GM18505 (cell line): ENCODE measurements around the gene FUT9.

Source experiments
- ATAC-seq: cut with Tn5 transposase; IDR thresholded peaks from one replicate; pipeline ENCODE4 v1.9.1; 2021; ENCODE audit not compliant: unreplicated experiment
- POLR2A ChIP-seq: IDR thresholded peaks from 4 replicates; pipeline ENCODE4 v1.6.1; 2011; ENCODE audit warnings: borderline replicate concordance; ENCODE audit not compliant: insufficient read depth, insufficient read length; ENCODE audit errors: extremely low read depth

FUT9 gene

DNA sequence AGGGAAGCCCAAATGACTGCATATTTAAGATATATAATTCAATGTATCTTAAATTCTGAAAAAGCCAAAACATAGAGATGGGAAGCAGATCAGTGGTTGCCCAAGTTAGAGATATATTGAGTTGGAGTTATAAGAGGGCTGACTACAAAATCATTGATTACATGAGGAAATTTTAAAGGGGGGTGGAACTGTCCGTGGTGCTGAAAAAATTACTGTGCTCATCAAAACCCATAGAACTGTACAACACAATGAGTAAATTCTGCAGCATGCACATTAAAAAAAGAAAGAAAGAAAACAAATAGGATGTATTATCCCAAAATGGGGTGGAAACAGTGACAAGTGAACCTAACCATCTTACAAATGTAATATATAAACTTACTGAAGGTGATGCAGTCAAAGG is 100.9 kb downstream of the FUT9 start:
- no peak for ATAC-seq
- no peak for TF ChIP-seq POLR2A

DNA sequence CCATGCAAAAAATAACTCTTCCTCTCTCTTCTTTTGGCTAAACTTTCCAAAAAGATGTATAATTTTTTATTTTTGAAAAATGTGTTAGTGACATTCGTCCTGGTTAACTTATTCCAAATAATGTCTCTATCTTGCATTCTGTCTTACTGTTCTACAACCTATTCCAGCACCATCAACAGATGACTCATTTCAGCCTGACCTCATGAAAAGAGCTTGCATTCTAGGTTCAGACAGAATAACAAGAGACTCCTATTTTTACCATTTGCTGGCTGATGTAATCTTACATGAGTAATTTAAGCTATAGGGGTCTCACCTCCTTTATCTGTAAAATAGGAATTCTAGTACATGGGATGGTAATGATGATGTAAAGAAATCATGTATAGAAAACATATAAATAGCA is 109.0 kb downstream of the FUT9 start:
- TF ChIP-seq POLR2A = no peak

DNA sequence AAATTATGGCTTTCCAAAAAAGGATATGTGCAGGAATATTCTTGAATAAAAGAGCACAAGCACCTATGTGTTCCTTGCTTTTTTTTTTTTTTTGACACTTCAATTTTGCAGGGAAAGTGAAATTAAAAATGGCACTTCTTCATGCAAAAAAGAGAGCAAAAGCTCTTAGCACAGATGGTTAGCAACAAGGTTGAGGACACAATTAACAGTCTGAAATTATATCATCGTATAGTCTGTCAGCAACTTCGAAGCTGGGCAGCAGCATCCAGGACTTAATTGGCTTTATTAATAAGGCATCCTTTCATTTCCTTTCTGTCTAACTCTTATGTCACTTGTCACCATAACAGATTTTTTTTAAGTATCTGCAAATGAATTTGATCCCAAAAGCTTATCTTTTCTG is 122.6 kb downstream of the FUT9 start:
- no peak for ATAC-seq
- no peak for TF ChIP-seq POLR2A

More for the DNA sequence above, 109.0 kb downstream of the FUT9 start:
- ATAC-seq = no peak

DNA sequence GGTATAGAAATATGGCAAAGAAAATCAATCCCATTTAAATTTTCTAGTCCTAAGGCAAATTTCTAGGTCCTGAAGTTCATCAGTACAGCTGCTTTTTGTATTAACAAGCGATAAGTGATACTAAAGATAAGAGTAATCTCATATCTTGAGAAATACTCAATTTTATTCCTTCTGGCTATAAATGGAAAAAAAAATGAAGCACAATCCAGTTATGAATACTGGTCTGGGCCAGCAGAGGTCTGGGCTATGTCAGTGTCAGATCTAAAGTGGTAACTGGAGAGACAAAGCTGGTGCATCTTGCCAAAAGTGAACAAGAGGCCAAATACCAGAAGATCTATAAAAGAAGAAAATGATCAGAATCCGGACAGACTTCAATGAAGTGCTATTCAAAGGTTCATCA is 126.4 kb downstream of the FUT9 start:
- no peak for TF ChIP-seq POLR2A
- ATAC-seq = no peak

DNA sequence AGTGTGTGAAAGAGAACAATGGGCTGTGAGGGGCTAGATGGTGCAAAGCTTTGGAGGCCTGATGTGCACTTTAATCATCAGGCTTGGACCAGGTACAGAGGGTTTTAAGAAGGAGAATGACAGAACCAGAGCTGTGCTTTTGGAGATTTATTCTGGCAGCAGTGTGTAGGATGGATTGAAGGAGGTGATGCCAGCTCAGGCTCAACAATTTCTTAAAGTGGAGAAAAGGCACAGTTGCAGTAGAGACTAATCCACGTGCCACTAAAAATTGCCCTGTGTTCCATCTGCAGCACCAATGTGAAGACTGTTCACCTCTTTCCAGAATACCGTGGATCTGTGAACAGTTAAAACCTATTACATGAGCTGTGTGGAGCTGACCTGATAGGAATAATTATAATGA is 134.7 kb downstream of the FUT9 start:
- no peak for ATAC-seq
- TF ChIP-seq POLR2A = no peak

DNA sequence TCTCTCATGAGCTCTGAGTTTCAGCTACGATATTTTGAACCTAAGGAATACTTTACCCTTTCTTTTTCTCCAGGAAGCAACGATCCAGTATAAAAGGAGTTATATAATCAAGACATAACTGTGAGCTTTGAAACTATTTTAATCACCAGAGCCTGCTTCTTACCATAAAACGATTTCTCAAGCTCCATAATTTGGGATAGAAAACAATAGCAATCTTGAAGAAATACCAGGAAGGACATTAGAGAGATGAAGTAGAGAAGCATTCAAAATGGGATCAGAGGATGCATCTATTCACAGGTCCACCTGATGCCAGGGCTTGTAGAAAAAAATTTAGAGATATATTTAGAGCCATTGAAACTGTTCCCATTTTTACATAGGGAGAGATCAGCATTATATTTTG is 135.9 kb downstream of the FUT9 start:
- no peak for TF ChIP-seq POLR2A
- ATAC-seq = no peak

DNA sequence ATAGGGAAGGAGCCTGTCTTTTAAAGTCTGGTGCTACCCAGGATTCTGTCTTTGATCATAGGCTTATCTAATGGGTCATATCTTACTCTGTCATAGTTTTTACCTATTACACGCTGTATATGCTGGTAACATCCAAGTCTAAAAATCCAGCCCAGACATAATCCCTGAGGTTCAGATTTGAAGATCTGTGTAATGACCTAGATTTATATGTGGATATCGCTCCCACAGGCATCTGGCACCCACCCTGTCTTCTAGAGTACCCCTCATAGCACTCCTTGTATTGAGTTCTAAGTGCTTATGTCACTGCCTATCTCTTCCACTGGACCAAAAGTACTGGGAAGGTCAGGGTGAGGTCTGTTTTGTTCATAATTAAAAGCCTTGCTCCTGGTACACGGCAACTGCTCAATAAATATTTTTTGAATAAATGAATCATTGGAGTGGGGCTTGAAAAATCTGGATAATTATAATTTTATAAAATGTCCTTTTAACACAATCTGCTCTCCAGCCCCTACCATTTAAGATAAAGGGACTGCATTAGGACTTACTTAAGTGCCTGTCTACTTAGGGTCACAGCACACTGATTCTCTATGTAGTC is 136.4 kb downstream of the FUT9 start:
- no peak for ATAC-seq
- TF ChIP-seq POLR2A = no peak

DNA sequence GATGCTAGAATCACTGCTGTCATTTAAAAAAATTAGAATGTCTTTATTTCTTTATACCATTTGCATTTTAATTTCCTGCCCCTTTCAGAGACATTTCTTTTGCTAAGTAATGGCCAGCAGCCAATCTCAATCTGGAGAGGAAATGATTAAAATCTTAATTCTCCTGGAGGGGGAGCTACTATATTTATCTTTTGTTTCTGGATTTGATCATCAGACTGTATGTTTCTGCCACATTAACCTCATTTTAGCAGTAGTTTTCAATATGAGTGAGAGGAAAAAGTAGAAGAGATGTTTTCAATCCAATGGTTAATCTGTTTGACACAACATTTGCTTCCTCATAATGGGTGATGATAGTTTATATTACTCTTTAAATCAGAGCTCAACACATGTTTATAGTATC is 138.0 kb downstream of the FUT9 start:
- no peak for TF ChIP-seq POLR2A
- ATAC-seq = no peak

DNA sequence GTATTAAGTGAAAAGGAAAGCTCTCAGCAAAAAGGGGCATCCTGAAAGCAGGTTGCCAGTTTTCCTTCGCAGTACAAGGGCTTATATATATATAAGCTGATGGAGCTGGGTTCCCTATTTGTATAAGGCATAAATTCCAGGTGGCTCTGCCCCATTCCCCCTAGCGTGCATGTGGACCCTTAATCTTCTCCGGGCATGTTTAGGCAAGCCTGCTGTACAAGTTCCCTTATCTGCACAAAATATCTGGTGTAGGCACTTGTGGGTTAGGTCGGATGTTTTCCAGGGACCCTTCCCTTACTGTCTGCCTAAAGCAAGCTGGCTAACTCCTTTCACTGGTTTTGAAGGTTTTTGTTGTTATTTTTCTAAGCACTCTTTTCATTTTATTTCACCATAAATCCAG is 140.7 kb downstream of the FUT9 start:
- peak; percentile 16 for ATAC-seq
- no peak for TF ChIP-seq POLR2A

DNA sequence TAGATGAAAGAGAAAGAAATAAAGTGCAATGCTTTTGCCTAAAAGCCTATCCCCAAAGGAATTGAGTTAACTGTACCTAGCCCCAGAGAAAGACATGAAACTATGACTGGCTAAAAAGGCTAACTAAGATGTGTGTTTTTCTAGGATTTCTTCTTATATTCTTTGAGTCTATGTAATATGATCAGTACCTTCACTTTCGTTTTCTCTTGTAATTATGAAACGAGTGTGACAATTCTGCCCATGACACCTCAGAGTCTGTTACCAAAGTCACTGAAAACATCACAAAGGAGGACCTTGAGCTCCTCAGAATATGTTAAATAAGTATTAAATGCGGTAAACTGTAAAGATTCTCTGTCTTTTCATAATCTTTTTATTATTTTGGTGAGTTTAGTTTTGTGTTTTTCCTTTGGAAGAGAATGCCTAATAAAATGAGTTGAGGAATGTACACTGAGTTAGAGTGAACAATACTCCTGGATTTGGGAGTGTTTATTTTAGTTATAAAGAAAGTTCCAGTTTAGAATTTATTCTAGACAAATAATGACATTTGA is 141.3 kb downstream of the FUT9 start:
- ATAC-seq = peak; percentile 87
- no peak for TF ChIP-seq POLR2A

DNA sequence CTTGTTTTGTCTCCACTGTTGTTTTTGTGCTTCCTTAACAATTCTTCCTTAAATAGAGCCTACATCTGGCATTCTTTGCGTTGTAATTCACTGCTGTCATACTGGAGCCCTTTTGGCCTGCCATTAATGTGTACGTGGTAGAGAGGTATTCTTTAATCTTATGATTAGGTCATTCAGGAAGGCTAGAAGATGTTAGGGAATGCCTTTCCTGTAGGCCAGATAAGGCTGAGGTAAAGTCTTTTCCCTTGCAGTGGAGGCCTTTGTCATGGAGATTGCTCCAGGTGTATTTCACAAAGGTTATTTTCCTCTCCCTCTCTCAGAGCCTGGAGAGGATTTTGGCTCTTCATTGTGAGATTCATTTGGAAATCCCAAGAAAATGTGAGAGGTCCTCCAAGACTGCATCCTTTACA is 146.9 kb downstream of the FUT9 start:
- TF ChIP-seq POLR2A = no peak
- no peak for ATAC-seq

DNA sequence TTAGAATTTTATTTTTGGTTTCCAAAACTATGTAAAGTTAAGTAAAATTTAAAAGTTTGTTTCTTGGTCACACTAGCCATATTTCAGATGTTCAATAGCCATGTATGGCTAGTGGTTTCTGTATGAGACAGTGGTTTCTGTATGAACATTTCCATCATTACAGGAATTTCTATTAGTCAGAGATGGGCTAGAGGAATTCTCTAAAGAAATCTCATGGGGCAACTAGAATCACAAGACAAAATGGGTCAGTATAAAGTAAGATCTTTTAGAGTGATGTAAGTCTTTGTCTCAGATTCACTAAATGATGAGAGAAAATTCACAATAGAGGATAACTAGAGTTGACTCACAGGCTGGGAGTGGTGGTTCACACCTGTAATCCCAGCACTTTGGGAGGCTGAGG is 149.0 kb downstream of the FUT9 start:
- ATAC-seq = no peak

DNA sequence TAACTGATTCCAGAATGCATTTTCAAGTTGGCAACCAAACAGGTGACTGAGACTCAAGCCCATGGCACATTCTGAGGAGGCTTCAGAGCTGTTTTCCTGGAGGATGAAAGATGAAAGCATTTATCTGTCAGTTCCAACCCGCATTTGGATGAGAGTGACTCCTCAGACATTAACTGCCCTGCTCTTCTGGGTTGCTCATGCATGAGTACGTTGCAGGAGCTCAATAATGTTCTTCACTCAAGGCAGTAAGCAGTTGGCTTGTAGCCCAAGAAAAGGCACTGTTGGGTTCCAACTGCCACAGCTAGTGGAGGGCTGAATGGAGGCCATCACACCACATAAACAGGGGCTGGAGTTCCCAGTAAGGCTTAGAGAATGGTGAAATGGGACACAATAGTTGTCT is 155.3 kb downstream of the FUT9 start:
- no peak for ATAC-seq
- TF ChIP-seq POLR2A = no peak

More for the DNA sequence above, 149.0 kb downstream of the FUT9 start:
- TF ChIP-seq POLR2A = no peak

DNA sequence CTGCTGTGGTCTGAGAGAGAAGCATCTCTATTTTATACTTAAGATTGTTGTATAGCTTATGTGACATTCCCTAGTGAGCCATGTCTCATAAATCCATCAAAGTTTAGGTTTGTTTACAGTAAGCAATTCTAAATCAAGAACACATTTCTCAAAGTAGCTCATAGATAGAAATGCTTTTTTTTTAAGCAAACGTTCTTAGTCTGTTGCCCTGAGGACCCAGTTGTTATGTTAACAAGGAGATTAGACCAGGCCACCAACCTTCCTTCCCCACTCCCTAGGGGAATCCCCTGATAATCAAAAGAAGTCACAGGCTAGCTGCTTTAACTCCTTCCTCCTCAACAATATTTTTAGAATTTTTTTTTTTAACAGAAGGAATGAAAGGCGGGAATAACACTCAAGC is 169.0 kb downstream of the FUT9 start:
- ATAC-seq = no peak
- no peak for TF ChIP-seq POLR2A

DNA sequence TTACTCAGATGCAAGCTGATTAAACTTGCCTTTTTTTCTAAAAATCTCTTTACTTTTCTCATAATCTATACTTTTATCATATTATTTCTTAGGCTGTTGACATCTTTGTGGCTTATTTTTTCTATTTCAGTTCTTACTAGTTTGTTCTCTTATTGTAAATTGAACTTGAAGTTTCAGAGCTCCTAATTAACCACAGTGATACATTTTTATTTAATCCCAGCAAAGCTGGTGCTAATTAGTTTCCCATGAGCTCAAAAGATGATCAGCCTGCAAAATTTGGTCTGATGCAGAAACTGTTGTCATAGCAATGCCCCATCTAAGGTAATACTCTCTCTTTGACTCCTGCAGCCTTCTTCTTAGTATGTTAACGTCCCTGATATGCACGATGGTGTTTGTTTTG is 170.3 kb downstream of the FUT9 start:
- no peak for TF ChIP-seq POLR2A
- no peak for ATAC-seq
